Measurements from ENCODE around the gene ROBO4. TPM values are rescaled to one million over a fixed set of nuclear protein-coding genes. Genes with fewer than 3 reads are reported as not detected.

ROBO4 gene
- total and polyA plus RNA-seq, 8 donors: 1.8 to 49.6 (median 6.1) TPM

- Histone ChIP-seq H3K27ac (no peak overlapping the region), H3K36me3 (no peaks in the 10 kb centered on the region), H3K27me3 (peaks cover 11 to 63% (median 57%) of the 10 kb centered on the region in 3 donors), H3K4me3 (peak overlapping the region in 3 of 4 donors; percentile 42 to 54 (median 45)), H3K4me1 (peaks cover 23 to 50% (median 41%) of the 10 kb centered on the region in 4 donors), H3K9me3 (no peaks in the 10 kb centered on the region)
- 26 to 36% (median 30%) methylated on average over 5 of the region's 5 CpGs for WGBS, 5 donors
- no peak for DNase-seq
- TF ChIP-seq, protein P1, sequence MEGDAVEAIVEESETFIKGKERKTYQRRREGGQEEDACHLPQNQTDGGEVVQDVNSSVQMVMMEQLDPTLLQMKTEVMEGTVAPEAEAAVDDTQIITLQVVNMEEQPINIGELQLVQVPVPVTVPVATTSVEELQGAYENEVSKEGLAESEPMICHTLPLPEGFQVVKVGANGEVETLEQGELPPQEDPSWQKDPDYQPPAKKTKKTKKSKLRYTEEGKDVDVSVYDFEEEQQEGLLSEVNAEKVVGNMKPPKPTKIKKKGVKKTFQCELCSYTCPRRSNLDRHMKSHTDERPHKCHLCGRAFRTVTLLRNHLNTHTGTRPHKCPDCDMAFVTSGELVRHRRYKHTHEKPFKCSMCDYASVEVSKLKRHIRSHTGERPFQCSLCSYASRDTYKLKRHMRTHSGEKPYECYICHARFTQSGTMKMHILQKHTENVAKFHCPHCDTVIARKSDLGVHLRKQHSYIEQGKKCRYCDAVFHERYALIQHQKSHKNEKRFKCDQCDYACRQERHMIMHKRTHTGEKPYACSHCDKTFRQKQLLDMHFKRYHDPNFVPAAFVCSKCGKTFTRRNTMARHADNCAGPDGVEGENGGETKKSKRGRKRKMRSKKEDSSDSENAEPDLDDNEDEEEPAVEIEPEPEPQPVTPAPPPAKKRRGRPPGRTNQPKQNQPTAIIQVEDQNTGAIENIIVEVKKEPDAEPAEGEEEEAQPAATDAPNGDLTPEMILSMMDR (IDR thresholded peaks at IDR 0.05): no peak
- TF ChIP-seq POLR2A (IDR thresholded peaks at IDR 0.05) (no peak), POLR2AphosphoS5 (IDR thresholded peaks at IDR 0.05) (no peak), EP300 (IDR thresholded peaks at IDR 0.05) (no peak)
- intact Hi-C loops (cut with DNase I; ENCODE audit: low total_unique reads): loop anchor here (5.0 kb wide), 1 partner anchor 171 kb away; no protein-coding TSS in a partner anchor
These were observed 58.9 kb downstream of the ROBO4 start for GRCh38 chr11:124838805-124839127.

DNA sequence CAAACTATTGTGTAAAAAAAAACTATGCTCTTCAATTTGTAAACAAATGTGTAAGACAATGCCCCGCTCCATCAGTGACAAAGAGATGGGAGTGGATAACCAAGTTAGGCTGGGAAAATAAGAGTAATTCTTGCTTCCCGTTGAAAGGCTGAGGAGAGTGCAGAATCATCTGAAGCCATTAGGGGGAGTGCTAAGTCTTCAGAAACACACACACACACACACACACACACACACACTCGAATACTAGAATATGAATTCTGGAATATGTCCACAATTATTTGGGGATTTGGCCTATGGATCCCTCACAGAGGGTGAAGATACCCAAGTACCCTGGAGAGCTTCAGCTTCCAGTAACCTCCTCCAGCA, 60.2 kb downstream of the ROBO4 start:
- Histone ChIP-seq H3K4me3 (no peak overlapping the region), H3K27ac (no peak overlapping the region), H3K9me3 (no peaks in the 10 kb centered on the region), H3K4me1 (peaks cover 10 to 38% (median 30%) of the 10 kb centered on the region in 4 donors), H3K36me3 (no peaks in the 10 kb centered on the region), H3K27me3 (peaks cover 11 to 59% (median 44%) of the 10 kb centered on the region in 3 donors)
- TF ChIP-seq, protein P1 (IDR thresholded peaks at IDR 0.05): no peak
- TF ChIP-seq EP300 (IDR thresholded peaks at IDR 0.05) (no peak), POLR2A (IDR thresholded peaks at IDR 0.05) (no peak), POLR2AphosphoS5 (IDR thresholded peaks at IDR 0.05) (no peak)
- peak in 1 of 2 donors; percentile 80 for DNase-seq
- WGBS, 5 donors: 12 to 22% (median 14%) methylated on average over 3 of the region's 3 CpGs
- intact Hi-C loops (cut with DNase I; ENCODE audit: low total_unique reads): loop anchor here (5.0 kb wide), 1 partner anchor 170 kb away; no protein-coding TSS in a partner anchor

- Histone ChIP-seq H3K4me1 (peaks cover 10 to 30% (median 23%) of the 10 kb centered on the region in 4 donors), H3K9me3 (no peaks in the 10 kb centered on the region), H3K27ac (peak overlapping the region in 3 of 5 donors; percentile 55 to 74 (median 66)), H3K36me3 (no peaks in the 10 kb centered on the region), H3K4me3 (peak overlapping the region in 2 of 4 donors; percentile 29 to 42), H3K27me3 (peaks cover 11 to 52% (median 30%) of the 10 kb centered on the region in 3 donors)
- TF ChIP-seq, protein P1 (IDR thresholded peaks at IDR 0.05): no peak
- TF ChIP-seq EP300 (IDR thresholded peaks at IDR 0.05) (no peak), POLR2AphosphoS5 (IDR thresholded peaks at IDR 0.05) (no peak), POLR2A (IDR thresholded peaks at IDR 0.05) (no peak)
- no peak for DNase-seq
- intact Hi-C loops (cut with DNase I; ENCODE audit: low total_unique reads): loop anchor here (5.0 kb wide), 1 partner anchor 169 kb away; no protein-coding TSS in a partner anchor
- 79 to 87% (median 80%) methylated on average over 8 of the region's 8 CpGs for WGBS, 5 donors
These were observed 61.7 kb downstream of the ROBO4 start for GRCh38 chr11:124835918-124836317.

DNA sequence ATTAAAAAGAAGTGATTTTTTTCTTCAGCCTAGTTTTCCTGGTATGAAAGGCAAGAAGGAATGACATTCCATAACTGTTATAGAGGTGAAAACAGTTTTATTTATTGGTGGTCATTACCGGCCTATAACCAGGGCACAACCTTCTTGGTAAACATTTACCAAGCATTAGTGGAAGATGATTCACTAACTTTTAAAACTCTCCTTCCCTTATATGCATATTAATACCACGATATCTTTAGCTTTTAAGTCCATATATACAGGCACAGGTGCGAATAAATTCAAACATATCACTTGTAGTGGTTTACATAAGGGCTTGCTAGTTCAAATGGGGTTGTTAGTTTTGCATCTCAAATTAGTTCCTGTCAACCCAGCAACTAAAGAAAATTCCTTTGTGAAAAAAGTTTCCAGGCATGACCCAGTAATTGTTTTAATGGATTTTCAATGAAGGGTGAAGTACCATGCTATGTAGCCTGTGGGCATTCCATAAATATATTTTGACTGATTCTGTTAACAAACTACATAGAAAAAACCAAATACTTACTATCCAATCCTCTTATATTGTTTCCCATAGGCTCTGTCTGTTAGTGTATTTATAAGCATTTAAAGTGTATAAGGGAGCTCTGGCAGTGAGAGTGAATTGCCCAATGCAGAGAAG, 63.0 kb downstream of the ROBO4 start:
- Histone ChIP-seq H3K4me3 (no peak overlapping the region), H3K27ac (peak overlapping the region in 1 of 5 donors; percentile 28), H3K27me3 (peaks cover 9 to 39% (median 19%) of the 10 kb centered on the region in 3 donors), H3K4me1 (peaks cover 9 to 24% (median 19%) of the 10 kb centered on the region in 4 donors), H3K9me3 (no peaks in the 10 kb centered on the region), H3K36me3 (no peaks in the 10 kb centered on the region)
- DNase-seq: peak in 1 of 2 donors; percentile 18
- TF ChIP-seq EP300 (IDR thresholded peaks at IDR 0.05) (no peak), POLR2A (IDR thresholded peaks at IDR 0.05) (no peak), POLR2AphosphoS5 (IDR thresholded peaks at IDR 0.05) (no peak)
- TF ChIP-seq, protein P1 (IDR thresholded peaks at IDR 0.05): no peak
- intact Hi-C loops (cut with DNase I; ENCODE audit: low total_unique reads): loop anchor here (5.0 kb wide), 1 partner anchor 167 kb away; no protein-coding TSS in a partner anchor
- WGBS, 5 donors: 42 to 54% (median 46%) methylated on average over 3 of the region's 3 CpGs

Other genes starting within 250 kb of the ROBO4 start
- 10 to 100 TPM in 3 of 5 donors, 1 to 10 TPM in 2; 1.2 to 22.6 (median 11.0) TPM for gene SIAE, start 224.1 kb downstream of the ROBO4 start, total RNA-seq
- gene SIAE, start 224.1 kb downstream of the ROBO4 start, polyA plus RNA-seq: 10 to 100 TPM in 1 of 3 donors, 1 to 10 TPM in 2; 2.7 to 12.2 (median 9.2) TPM
- 10 to 100 TPM in 1 of 5 donors, 1 to 10 TPM in 2, not detected in 2; 1.8 to 26.8 (median 4.0) TPM for gene SPA17, start 224.0 kb downstream of the ROBO4 start, total RNA-seq
- gene SPA17, start 224.0 kb downstream of the ROBO4 start, polyA plus RNA-seq: 10 to 100 TPM in 2 of 3 donors, 1 to 10 TPM in 1; 8.6 to 14.4 (median 10.7) TPM
- gene NRGN, start 157.9 kb downstream of the ROBO4 start, total RNA-seq: under 1 TPM in 2 of 5 donors, not detected in 3; 0.37 to 0.87 TPM
- 1 to 10 TPM in 2 of 3 donors, not detected in 1; 3.1 to 5.5 TPM for gene NRGN, start 157.9 kb downstream of the ROBO4 start, polyA plus RNA-seq
- 100 to 1,000 TPM in 3 of 5 donors, 10 to 100 TPM in 2; 80.5 to 419 (median 147) TPM for gene VSIG2, start 145.6 kb downstream of the ROBO4 start, total RNA-seq
- gene VSIG2, start 145.6 kb downstream of the ROBO4 start, polyA plus RNA-seq: 100 to 1,000 TPM; 178 to 219 (median 196) TPM
- 10 to 100 TPM in 1 of 5 donors, 1 to 10 TPM in 4; 4.1 to 11.3 (median 9.4) TPM for gene ESAM, start 135.6 kb downstream of the ROBO4 start, total RNA-seq
- gene ESAM, start 135.6 kb downstream of the ROBO4 start, polyA plus RNA-seq: 10 to 100 TPM in 2 of 3 donors, 1 to 10 TPM in 1; 8.1 to 19.6 (median 13.9) TPM
- gene MSANTD2, start 97.5 kb downstream of the ROBO4 start, total RNA-seq: 10 to 100 TPM in 3 of 5 donors, 1 to 10 TPM in 2; 3.2 to 40.2 (median 20.9) TPM
- 10 to 100 TPM in 1 of 3 donors, 1 to 10 TPM in 2; 2.8 to 11.3 (median 3.1) TPM for gene MSANTD2, start 97.5 kb downstream of the ROBO4 start, polyA plus RNA-seq
- gene ROBO3, start 32.4 kb downstream of the ROBO4 start, total RNA-seq: 10 to 100 TPM in 2 of 5 donors, 1 to 10 TPM in 2, not detected in 1; 1.7 to 39.1 (median 14.8) TPM
- 10 to 100 TPM in 1 of 3 donors, 1 to 10 TPM in 2; 2.4 to 14.2 (median 4.8) TPM for gene ROBO3, start 32.4 kb downstream of the ROBO4 start, polyA plus RNA-seq
- gene HEPN1, start 21.4 kb upstream of the ROBO4 start, total RNA-seq: not detected
- not detected for gene HEPN1, start 21.4 kb upstream of the ROBO4 start, polyA plus RNA-seq
- gene HEPACAM, start 38.2 kb upstream of the ROBO4 start, total RNA-seq: not detected
- gene HEPACAM, start 38.2 kb upstream of the ROBO4 start, polyA plus RNA-seq: under 1 TPM in 1 of 3 donors, not detected in 2; 0.10 TPM
- gene CCDC15, start 56.3 kb upstream of the ROBO4 start, total RNA-seq: 10 to 100 TPM in 1 of 5 donors, 1 to 10 TPM in 3, under 1 TPM in 1; 0.43 to 15.6 (median 1.8) TPM
- gene CCDC15, start 56.3 kb upstream of the ROBO4 start, polyA plus RNA-seq: under 1 TPM; 0.31 to 0.68 (median 0.61) TPM
- gene SLC37A2, start 165.4 kb upstream of the ROBO4 start, total RNA-seq: 1 to 10 TPM in 2 of 5 donors, under 1 TPM in 1, not detected in 2; 0.87 to 5.3 (median 3.9) TPM
- 1 to 10 TPM; 2.1 to 4.9 (median 2.6) TPM for gene SLC37A2, start 165.4 kb upstream of the ROBO4 start, polyA plus RNA-seq
- gene TMEM218, start 213.8 kb upstream of the ROBO4 start, total RNA-seq: 10 to 100 TPM in 2 of 5 donors, 1 to 10 TPM in 2, under 1 TPM in 1; 0.87 to 16.2 (median 8.0) TPM
- 10 to 100 TPM; 16.1 to 21.1 (median 19.2) TPM for gene TMEM218, start 213.8 kb upstream of the ROBO4 start, polyA plus RNA-seq

Data from stomach (tissue), 9 donors.